ENCODE results near the gene CALCB.
"Not testable (repeated sequence)": the region's sequence is repeated elsewhere in the genome, so short reads cannot be mapped to it uniquely, and the experiment has no call there.

The CALCB gene, protein sequence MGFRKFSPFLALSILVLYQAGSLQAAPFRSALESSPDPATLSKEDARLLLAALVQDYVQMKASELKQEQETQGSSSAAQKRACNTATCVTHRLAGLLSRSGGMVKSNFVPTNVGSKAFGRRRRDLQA

GRCh38 chr11:15073361-15074205 is at the start of gene CALCB:
CALCB (plus strand) TSS chr11:15073593; CDS start chr11:15074719, 1,126 bp downstream.
- peak in 2 of 3 experiments; percentile 13 to 20 for DNase-seq (ENCODE audit: low read depth in 2 of 3, low spot score in 2 of 3)

DNA sequence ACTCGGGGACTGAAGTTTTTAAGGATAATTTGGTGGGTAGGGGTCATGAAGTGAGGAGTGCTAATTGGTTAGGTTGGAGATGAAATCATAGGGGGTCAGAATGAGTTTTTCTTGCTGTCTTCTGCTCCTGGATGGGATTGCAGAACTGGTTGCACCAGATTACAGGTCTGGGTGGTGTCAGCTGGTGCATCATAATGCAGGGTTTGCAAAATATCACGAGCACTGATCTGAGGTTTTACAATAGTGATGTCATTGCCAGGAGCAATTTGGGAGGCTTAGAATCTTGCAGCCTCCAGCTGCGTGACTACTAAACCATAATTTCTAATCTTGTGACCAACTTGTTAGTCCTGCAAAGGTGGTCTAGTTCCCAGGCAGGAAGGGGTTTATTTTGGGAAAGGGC is 46.4 kb upstream of the CALCB start:
- no peak for DNase-seq (ENCODE audit: low read depth in 2 of 3, low spot score in 2 of 3)

DNA sequence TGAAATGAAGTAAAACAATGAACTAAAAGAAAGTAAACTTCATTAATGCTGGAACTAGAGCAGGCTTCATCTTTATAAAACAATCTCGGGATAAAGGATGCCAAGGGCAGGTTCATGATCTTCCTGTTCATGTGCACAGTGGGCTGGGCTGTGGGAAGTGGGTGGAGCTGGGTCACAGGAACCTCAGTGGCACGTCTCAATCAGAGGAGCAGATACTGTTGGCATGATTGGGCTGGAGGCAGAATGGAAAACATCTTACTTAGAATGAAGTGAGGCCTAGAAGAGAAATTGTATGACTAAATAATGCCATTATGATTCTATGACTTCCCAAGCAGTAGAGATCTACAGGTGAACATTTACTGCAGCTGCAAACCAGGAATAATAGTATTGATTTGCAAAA is 45.4 kb upstream of the CALCB start:
- DNase-seq (ENCODE audit: low read depth in 2 of 3, low spot score in 2 of 3): no peak

DNA sequence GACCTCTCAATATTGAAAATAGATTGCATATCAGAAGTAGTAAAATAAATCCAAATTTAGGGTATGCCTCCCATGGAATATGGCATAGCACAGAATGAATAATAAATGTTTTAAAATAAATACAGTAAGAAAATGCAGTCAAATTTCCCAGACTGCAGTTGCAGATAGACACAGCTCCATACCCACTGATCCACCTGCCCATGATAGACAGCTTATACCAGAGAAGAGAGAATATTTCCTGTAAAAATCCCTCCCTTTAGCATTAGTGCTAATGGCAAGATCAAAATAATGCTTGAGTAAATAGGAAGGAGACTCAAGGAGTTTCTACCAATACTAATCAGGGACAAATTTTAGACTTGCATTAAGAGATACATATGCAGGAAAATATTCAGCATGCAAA is 45.0 kb upstream of the CALCB start:
- DNase-seq (ENCODE audit: low read depth in 2 of 3, low spot score in 2 of 3): no peak

DNA sequence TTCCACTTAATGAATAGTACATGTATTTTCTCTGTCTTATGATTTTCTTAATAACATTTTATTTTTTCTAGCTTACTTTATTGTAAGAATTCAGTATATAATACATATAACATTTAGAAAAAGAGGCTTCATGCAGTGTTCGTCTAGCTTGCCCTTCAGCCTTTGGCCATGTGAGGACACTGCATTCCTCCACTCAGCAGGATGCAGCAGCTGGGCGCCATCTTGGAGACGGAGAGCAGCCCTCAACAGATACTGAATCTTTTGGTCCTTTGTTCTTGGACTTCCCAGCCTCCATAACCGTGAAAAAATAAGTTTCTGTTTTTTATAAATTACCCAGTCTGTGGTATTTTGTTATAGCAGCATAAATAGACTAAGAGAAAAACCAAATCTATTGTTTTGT is 41.4 kb upstream of the CALCB start:
- not testable (repeated sequence) for DNase-seq (ENCODE audit: low read depth in 2 of 3, low spot score in 2 of 3)

DNA sequence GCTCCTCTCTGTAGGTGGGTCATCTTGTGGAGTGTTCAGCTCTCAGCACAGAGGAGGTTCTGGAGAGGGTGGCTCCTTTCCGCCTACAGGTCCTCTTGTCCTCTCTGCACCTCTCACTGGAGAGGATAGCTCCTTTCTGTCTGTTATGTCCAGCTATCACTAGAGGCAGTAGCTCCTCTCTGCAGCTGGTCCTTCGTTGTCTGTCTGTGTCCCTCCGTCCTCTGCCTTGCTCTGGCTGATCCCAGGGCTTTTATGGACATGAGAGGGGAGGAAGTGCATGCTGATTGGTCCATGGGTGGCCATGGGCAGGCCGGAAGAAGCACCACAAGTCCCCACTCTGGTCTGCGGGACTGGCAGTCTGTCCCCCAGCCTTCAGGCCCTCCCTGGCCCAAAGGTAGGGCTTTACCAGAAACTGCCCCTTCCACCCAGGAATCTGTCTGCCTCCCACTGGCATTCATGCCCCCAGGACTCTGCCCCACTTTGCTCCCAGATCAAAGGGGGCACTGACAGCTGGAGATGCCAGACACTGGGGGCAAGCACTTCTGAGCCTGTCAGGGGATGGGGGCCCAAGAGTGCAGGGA is 38.6 kb upstream of the CALCB start:
- no peak for DNase-seq (ENCODE audit: low read depth in 2 of 3, low spot score in 2 of 3)

DNA sequence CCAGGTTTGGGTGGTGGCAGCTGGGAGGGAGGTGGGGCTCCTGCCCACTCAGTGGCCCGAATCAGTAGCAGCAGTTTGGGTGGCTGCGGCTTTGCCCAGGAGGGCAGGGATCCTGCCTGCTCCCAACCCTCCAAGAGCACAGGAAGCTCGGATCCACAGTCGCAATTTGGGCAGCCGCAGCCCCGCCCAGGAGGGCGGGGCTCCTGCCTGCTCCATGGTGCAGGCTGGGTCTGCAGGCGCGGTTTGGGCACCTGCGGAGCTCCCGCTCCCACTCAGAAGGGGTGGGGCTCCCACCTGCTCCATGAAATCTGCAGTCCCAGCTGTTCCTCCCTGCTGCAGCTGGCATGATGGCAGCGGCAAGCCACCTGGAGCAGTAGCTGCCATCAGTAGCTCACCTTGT is 38.1 kb upstream of the CALCB start:
- DNase-seq (ENCODE audit: low read depth in 2 of 3, low spot score in 2 of 3): no peak

DNA sequence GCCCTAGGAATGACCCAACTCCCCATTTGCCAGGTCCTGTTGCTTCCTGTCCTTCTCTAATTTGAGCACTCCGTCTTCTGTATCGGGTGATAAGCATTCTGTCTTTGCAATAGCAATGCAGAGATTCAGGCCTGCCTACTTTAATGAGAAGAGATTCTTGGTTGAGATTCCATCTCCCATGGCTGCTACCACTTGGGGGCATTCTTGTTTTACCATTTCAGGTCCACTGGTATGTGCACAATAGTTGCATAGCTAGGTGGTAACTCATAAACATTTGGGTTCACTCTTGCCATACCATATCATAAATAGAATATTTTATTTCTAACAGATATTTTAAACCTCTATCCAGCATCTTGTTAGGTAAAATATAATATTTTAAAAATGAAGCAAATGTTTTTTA is 34.4 kb upstream of the CALCB start:
- no peak for DNase-seq (ENCODE audit: low read depth in 2 of 3, low spot score in 2 of 3)

- DNase-seq (ENCODE audit: low read depth in 2 of 3, low spot score in 2 of 3): no peak
These were observed 28.2 kb upstream of the CALCB start for GRCh38 chr11:15045209-15045608.

GRCh38 chr11:15045891-15046290 is 27.5 kb upstream of the CALCB start:
- no peak for DNase-seq (ENCODE audit: low read depth in 2 of 3, low spot score in 2 of 3)

- DNase-seq (ENCODE audit: low read depth in 2 of 3, low spot score in 2 of 3): not testable (repeated sequence)
These were observed 26.7 kb upstream of the CALCB start for GRCh38 chr11:15046673-15047072.

- no peak for DNase-seq (ENCODE audit: low read depth in 2 of 3, low spot score in 2 of 3)
These were observed 24.8 kb upstream of the CALCB start for GRCh38 chr11:15048616-15049015.

DNA sequence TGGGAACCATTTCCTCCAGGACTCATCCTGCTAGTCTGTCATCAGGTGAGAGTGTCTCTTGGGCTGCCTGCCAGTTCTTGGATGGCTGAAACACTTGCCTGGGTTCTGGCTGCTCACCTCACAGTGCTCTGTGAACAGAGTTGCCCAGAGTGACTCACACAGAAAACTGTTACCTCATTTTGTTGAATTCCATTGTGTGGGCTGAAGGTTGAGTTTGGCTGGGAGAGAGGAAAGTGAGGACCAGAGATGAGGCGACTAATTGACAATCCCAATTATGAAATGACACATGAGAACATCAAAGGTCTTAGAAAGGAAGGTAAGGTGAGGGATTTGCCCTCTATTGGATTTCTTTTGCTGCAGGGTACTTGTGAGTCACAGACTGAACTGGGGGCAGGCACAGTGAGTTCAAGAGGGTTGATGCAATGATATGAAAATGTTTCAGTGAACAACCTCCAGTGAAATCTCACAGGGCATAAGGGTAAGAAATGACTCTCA is 20.2 kb upstream of the CALCB start:
- DNase-seq (ENCODE audit: low read depth in 2 of 3, low spot score in 2 of 3): no peak

DNA sequence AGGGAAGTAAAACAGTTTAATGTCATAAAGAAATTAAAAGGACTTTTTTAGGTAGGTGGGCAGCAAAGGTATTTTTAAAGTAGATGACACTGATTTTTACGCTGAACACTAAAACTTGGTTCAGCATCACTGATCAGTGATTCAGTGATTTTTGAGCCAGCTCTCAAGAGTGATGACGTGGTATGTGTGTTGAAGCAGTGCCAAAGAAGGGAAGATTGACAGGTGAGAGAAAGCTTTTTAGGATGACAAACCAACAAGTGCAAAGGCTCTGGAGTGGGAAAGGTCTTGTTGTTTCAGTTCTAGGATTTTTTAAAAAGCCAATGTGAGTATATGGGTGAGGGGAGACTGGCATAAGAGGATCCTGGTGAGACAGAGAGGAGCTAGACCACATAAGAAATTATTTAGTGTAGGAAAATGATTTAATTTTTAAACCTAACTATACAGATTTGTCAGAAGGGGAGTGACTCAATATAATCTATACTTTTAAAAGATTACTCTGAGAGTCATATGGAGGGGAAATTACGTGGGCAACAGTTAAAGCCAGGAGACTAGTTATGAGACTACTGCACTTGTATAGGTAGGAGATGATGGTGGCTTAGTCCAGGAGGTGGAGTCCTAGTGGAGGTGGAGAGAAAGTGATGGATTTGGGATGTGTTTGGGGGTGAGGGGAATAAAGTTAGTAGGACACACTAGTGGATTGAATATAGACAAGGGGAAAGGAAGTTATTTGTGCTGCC is 17.6 kb upstream of the CALCB start:
- DNase-seq (ENCODE audit: low read depth in 2 of 3, low spot score in 2 of 3): no peak

DNA sequence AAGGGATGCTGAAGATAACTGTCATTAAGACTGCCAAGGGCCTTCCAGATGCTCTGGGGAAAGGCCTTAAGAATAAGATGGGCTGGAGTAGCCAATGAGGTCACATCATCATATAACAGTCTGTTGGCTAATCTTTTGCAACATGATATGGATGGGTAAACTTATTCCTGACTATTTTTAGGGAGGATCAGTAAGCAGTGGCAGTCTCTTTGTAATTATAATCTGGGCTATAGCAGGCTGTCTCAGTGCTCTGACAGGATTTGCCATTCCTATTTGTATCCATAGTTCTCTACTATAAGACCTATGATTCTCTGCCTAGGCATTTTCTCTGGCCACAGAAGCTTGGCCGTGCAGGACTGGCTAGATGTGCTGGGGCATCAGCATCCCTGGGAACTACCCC is 16.1 kb upstream of the CALCB start:
- DNase-seq (ENCODE audit: low read depth in 2 of 3, low spot score in 2 of 3): no peak

DNA sequence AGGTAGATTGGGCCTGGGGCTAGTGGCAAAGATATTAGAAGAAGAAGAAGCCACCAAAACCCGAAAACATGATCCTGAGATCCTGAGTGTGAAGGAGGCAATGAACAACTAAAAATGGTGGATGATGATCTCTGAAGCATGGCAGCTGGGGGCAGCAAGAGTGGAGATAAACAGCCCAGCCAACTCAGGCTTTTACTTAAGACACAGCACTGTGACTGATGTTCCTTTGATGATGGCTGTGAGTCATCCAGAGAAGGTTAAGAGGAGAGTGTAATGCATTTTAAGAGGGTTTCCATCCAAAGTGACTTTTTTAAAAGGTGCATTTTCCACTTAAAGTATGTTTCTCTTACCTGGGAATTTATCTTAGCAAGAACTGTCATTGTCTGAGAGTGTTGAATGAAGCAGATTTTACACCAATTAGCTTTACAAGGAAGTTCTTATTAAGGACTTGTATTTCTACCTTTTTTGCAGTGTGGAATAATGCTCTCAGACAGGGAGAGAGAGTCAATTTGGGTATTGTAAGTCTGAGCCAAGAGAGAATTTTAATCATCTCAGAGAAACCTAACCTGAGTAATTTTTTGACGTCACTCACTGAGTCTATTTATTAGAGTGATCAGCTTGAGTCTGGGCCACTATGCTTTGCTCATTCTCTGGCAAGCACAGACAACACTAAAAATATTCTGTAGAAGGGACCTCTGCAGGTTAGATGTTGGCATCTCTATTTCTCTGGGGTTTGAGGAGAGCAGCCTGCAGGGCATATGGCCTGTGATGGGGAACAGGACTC is 14.1 kb upstream of the CALCB start:
- DNase-seq (ENCODE audit: low read depth in 2 of 3, low spot score in 2 of 3): no peak

- DNase-seq (ENCODE audit: low read depth in 2 of 3, low spot score in 2 of 3): no peak
These were observed 10.8 kb upstream of the CALCB start for GRCh38 chr11:15062599-15062998.

GRCh38 chr11:15069751-15070150 is 3.6 kb upstream of the CALCB start:
- DNase-seq (ENCODE audit: low read depth in 2 of 3, low spot score in 2 of 3): not testable (repeated sequence)

- no peak for DNase-seq (ENCODE audit: low read depth in 2 of 3, low spot score in 2 of 3)
These were observed 1.7 kb upstream of the CALCB start for GRCh38 chr11:15071556-15072255.

- DNase-seq (ENCODE audit: low read depth in 2 of 3, low spot score in 2 of 3): no peak
These were observed 746 bp upstream of the CALCB start for GRCh38 chr11:15072551-15073143.
